ENCODE data around the gene MRPL46.

The MRPL46 gene

GRCh38 chr15:88463870-88464532, 3.2 kb downstream of the MRPL46 start:
- Histone ChIP-seq H3K27ac (ENCODE audit: low read depth, low read length) (no peak overlapping the region), H3K4me3 (ENCODE audit: low read depth, low read length) (no peak overlapping the region), H3K9ac (ENCODE audit: low read length) (no peak overlapping the region), H3K36me3 (ENCODE audit: control insufficient read depth, insufficient read depth, low read length) (peaks cover 60% of the 10 kb centered on the region), H3K4me1 (ENCODE audit: control insufficient read depth, insufficient read depth, low read length) (peaks cover 4% of the 10 kb centered on the region; the same call in 1 of the 2 replicates), H3K9me3 (ENCODE audit: control insufficient read depth, insufficient read depth, low read depth, low read length) (no peaks in the 10 kb centered on the region), H3K27me3 (ENCODE audit: control insufficient read depth, insufficient read depth, low read length) (no peaks in the 10 kb centered on the region)

GRCh38 chr15:88456733-88457132, 10.5 kb downstream of the MRPL46 start:
- Histone ChIP-seq H3K27me3 (ENCODE audit: control insufficient read depth, insufficient read depth, low read length) (no peaks in the 10 kb centered on the region), H3K27ac (ENCODE audit: low read depth, low read length) (no peak overlapping the region), H3K9ac (ENCODE audit: low read length) (no peak overlapping the region), H3K36me3 (ENCODE audit: control insufficient read depth, insufficient read depth, low read length) (peaks cover 33% of the 10 kb centered on the region), H3K4me1 (ENCODE audit: control insufficient read depth, insufficient read depth, low read length) (peaks cover 2% of the 10 kb centered on the region), H3K4me3 (ENCODE audit: low read depth, low read length) (no peak overlapping the region), H3K9me3 (ENCODE audit: control insufficient read depth, insufficient read depth, low read depth, low read length) (no peaks in the 10 kb centered on the region)

- H3K4me1 ChIP-seq (ENCODE audit: control insufficient read depth, insufficient read depth, low read length): peaks cover 2% of the 10 kb centered on the region
- H3K27ac ChIP-seq (ENCODE audit: low read depth, low read length): no peak overlapping the region
- H3K36me3 ChIP-seq (ENCODE audit: control insufficient read depth, insufficient read depth, low read length): peaks cover 18% of the 10 kb centered on the region
- no peaks in the 10 kb centered on the region for H3K9me3 ChIP-seq (ENCODE audit: control insufficient read depth, insufficient read depth, low read depth, low read length)
- H3K9ac ChIP-seq (ENCODE audit: low read length): no peak overlapping the region
- no peak overlapping the region for H3K4me3 ChIP-seq (ENCODE audit: low read depth, low read length)
- no peaks in the 10 kb centered on the region for H3K27me3 ChIP-seq (ENCODE audit: control insufficient read depth, insufficient read depth, low read length)
Measured at GRCh38 chr15:88454867-88455810, 12.0 kb downstream of the MRPL46 start.

GRCh38 chr15:88454236-88454635, 13.0 kb downstream of the MRPL46 start:
- H3K4me3 ChIP-seq (ENCODE audit: low read depth, low read length): no peak overlapping the region
- H3K4me1 ChIP-seq (ENCODE audit: control insufficient read depth, insufficient read depth, low read length): peaks cover 2% of the 10 kb centered on the region
- peaks cover 9% of the 10 kb centered on the region for H3K27me3 ChIP-seq (ENCODE audit: control insufficient read depth, insufficient read depth, low read length)
- H3K9me3 ChIP-seq (ENCODE audit: control insufficient read depth, insufficient read depth, low read depth, low read length): no peaks in the 10 kb centered on the region
- no peak overlapping the region for H3K27ac ChIP-seq (ENCODE audit: low read depth, low read length)
- H3K9ac ChIP-seq (ENCODE audit: low read length): no peak overlapping the region
- peaks cover 9% of the 10 kb centered on the region for H3K36me3 ChIP-seq (ENCODE audit: control insufficient read depth, insufficient read depth, low read length)

GRCh38 chr15:88453651-88454050, 13.5 kb downstream of the MRPL46 start:
- no peaks in the 10 kb centered on the region for H3K9me3 ChIP-seq (ENCODE audit: control insufficient read depth, insufficient read depth, low read depth, low read length)
- H3K4me3 ChIP-seq (ENCODE audit: low read depth, low read length): no peak overlapping the region
- H3K4me1 ChIP-seq (ENCODE audit: control insufficient read depth, insufficient read depth, low read length): peaks cover 2% of the 10 kb centered on the region
- H3K27ac ChIP-seq (ENCODE audit: low read depth, low read length): no peak overlapping the region
- H3K9ac ChIP-seq (ENCODE audit: low read length): no peak overlapping the region
- H3K27me3 ChIP-seq (ENCODE audit: control insufficient read depth, insufficient read depth, low read length): peaks cover 9% of the 10 kb centered on the region
- peaks cover 4% of the 10 kb centered on the region; the same call in 1 of the 2 replicates for H3K36me3 ChIP-seq (ENCODE audit: control insufficient read depth, insufficient read depth, low read length)

- H3K9ac ChIP-seq (ENCODE audit: low read length): no peak overlapping the region
- H3K36me3 ChIP-seq (ENCODE audit: control insufficient read depth, insufficient read depth, low read length): no peaks in the 10 kb centered on the region
- H3K4me3 ChIP-seq (ENCODE audit: low read depth, low read length): no peak overlapping the region
- H3K4me1 ChIP-seq (ENCODE audit: control insufficient read depth, insufficient read depth, low read length): peaks cover 2% of the 10 kb centered on the region
- H3K27me3 ChIP-seq (ENCODE audit: control insufficient read depth, insufficient read depth, low read length): peaks cover 23% of the 10 kb centered on the region
- no peak overlapping the region for H3K27ac ChIP-seq (ENCODE audit: low read depth, low read length)
- no peaks in the 10 kb centered on the region for H3K9me3 ChIP-seq (ENCODE audit: control insufficient read depth, insufficient read depth, low read depth, low read length)
Measured at GRCh38 chr15:88450125-88450798, 16.9 kb downstream of the MRPL46 start.

GRCh38 chr15:88449581-88449980, 17.6 kb downstream of the MRPL46 start:
- no peak overlapping the region for H3K4me3 ChIP-seq (ENCODE audit: low read depth, low read length)
- H3K9ac ChIP-seq (ENCODE audit: low read length): no peak overlapping the region
- H3K36me3 ChIP-seq (ENCODE audit: control insufficient read depth, insufficient read depth, low read length): no peaks in the 10 kb centered on the region
- no peaks in the 10 kb centered on the region for H3K9me3 ChIP-seq (ENCODE audit: control insufficient read depth, insufficient read depth, low read depth, low read length)
- no peaks in the 10 kb centered on the region; the same call in none of the 2 replicates for H3K4me1 ChIP-seq (ENCODE audit: control insufficient read depth, insufficient read depth, low read length)
- peaks cover 23% of the 10 kb centered on the region for H3K27me3 ChIP-seq (ENCODE audit: control insufficient read depth, insufficient read depth, low read length)
- H3K27ac ChIP-seq (ENCODE audit: low read depth, low read length): no peak overlapping the region

GRCh38 chr15:88448991-88449461, 18.2 kb downstream of the MRPL46 start:
- H3K4me3 ChIP-seq (ENCODE audit: low read depth, low read length): no peak overlapping the region
- no peak overlapping the region for H3K27ac ChIP-seq (ENCODE audit: low read depth, low read length)
- peaks cover 23% of the 10 kb centered on the region for H3K27me3 ChIP-seq (ENCODE audit: control insufficient read depth, insufficient read depth, low read length)
- H3K9me3 ChIP-seq (ENCODE audit: control insufficient read depth, insufficient read depth, low read depth, low read length): no peaks in the 10 kb centered on the region
- no peaks in the 10 kb centered on the region for H3K36me3 ChIP-seq (ENCODE audit: control insufficient read depth, insufficient read depth, low read length)
- H3K4me1 ChIP-seq (ENCODE audit: control insufficient read depth, insufficient read depth, low read length): no peaks in the 10 kb centered on the region; the same call in 1 of the 2 replicates
- H3K9ac ChIP-seq (ENCODE audit: low read length): no peak overlapping the region

- H3K27me3 ChIP-seq (ENCODE audit: control insufficient read depth, insufficient read depth, low read length): peaks cover 23% of the 10 kb centered on the region
- no peaks in the 10 kb centered on the region; the same call in 1 of the 2 replicates for H3K4me1 ChIP-seq (ENCODE audit: control insufficient read depth, insufficient read depth, low read length)
- H3K36me3 ChIP-seq (ENCODE audit: control insufficient read depth, insufficient read depth, low read length): no peaks in the 10 kb centered on the region
- H3K27ac ChIP-seq (ENCODE audit: low read depth, low read length): no peak overlapping the region
- H3K9ac ChIP-seq (ENCODE audit: low read length): no peak overlapping the region
- peaks cover 7% of the 10 kb centered on the region; the same call in 1 of the 2 replicates for H3K9me3 ChIP-seq (ENCODE audit: control insufficient read depth, insufficient read depth, low read depth, low read length)
- no peak overlapping the region for H3K4me3 ChIP-seq (ENCODE audit: low read depth, low read length)
Measured at GRCh38 chr15:88447741-88448140, 19.4 kb downstream of the MRPL46 start.

- H3K4me3 ChIP-seq (ENCODE audit: low read depth, low read length): no peak overlapping the region
- H3K4me1 ChIP-seq (ENCODE audit: control insufficient read depth, insufficient read depth, low read length): no peaks in the 10 kb centered on the region
- H3K27me3 ChIP-seq (ENCODE audit: control insufficient read depth, insufficient read depth, low read length): peaks cover 23% of the 10 kb centered on the region
- no peak overlapping the region for H3K9ac ChIP-seq (ENCODE audit: low read length)
- no peak overlapping the region for H3K27ac ChIP-seq (ENCODE audit: low read depth, low read length)
- H3K36me3 ChIP-seq (ENCODE audit: control insufficient read depth, insufficient read depth, low read length): no peaks in the 10 kb centered on the region
- H3K9me3 ChIP-seq (ENCODE audit: control insufficient read depth, insufficient read depth, low read depth, low read length): peaks cover 7% of the 10 kb centered on the region; the same call in 1 of the 2 replicates
Measured at GRCh38 chr15:88447206-88447605, 20.0 kb downstream of the MRPL46 start.

Measured in HUES6 (cell line).